H9 (cell line): ENCODE measurements around the gene UQCC2. TPM values are rescaled to one million over a fixed set of nuclear protein-coding genes. Genes with fewer than 3 reads are reported as not detected.
A peak's percentile ranks its signal among the peaks of the same experiment; 100 is the strongest.

Experiments
- DNase-seq: peaks from one replicate; pipeline ENCODE4 v3.0.0-alpha.2; 2017
- H2AFZ ChIP-seq: one replicate; pipeline ENCODE4 v1.6.1; 2013; ENCODE audit warnings: mild to moderate bottlenecking, low read length, control low read depth, moderate library complexity
- H2AK5ac ChIP-seq: 2 replicates; pipeline ENCODE4 v1.6.1; 2013; ENCODE audit warnings: low read length, control low read depth, mixed read lengths; ENCODE audit not compliant: insufficient read length
- H2BK120ac ChIP-seq: one replicate; pipeline ENCODE4 v1.6.1; 2013; ENCODE audit warnings: low read depth, mild to moderate bottlenecking, low read length, control low read depth, inconsistent platforms; ENCODE audit not compliant: poor library complexity, severe bottlenecking
- H2BK12ac ChIP-seq: 2 replicates; pipeline ENCODE4 v1.6.1; 2013; ENCODE audit warnings: low read length, control low read depth, mixed read lengths, low read depth; ENCODE audit not compliant: insufficient read length
- H2BK15ac ChIP-seq: 2 replicates; pipeline ENCODE4 v1.6.1; 2013; ENCODE audit warnings: low read depth, low read length, control low read depth
- H2BK20ac ChIP-seq: one replicate; pipeline ENCODE4 v1.6.1; 2013; ENCODE audit warnings: low read depth, mild to moderate bottlenecking, low read length, control low read depth, inconsistent platforms; ENCODE audit not compliant: poor library complexity, severe bottlenecking
- H2BK5ac ChIP-seq: 2 replicates; pipeline ENCODE4 v1.6.1; 2013; ENCODE audit warnings: low read length, control low read depth, mixed read lengths; ENCODE audit not compliant: insufficient read length
- H3K14ac ChIP-seq: 2 replicates; pipeline ENCODE4 v1.6.1; 2013; ENCODE audit warnings: low read length, control low read depth; ENCODE audit not compliant: insufficient read depth
- H3K18ac ChIP-seq: 2 replicates; pipeline ENCODE4 v1.6.1; 2013; ENCODE audit warnings: low read depth, mild to moderate bottlenecking, mixed read lengths, low read length, control low read depth; ENCODE audit not compliant: insufficient read length
- H3K23ac ChIP-seq: 2 replicates; pipeline ENCODE4 v1.6.1; 2013; ENCODE audit warnings: low read length, control low read depth, mixed read lengths, low read depth; ENCODE audit not compliant: insufficient read length
- H3K23me2 ChIP-seq: 2 replicates; pipeline ENCODE4 v1.6.1; 2013; ENCODE audit warnings: low read depth, mild to moderate bottlenecking, mixed read lengths, low read length, control low read depth; ENCODE audit not compliant: insufficient read length, poor library complexity, severe bottlenecking
- H3K27ac ChIP-seq: 2 replicates; pipeline ENCODE4 v1.5.1; 2013; ENCODE audit warnings: low read length, control low read depth, mixed read lengths, low read depth; ENCODE audit not compliant: insufficient read length
- H3K27me3 ChIP-seq: 2 replicates; pipeline ENCODE4 v1.6.1; 2013; ENCODE audit warnings: low read length, control low read depth, inconsistent platforms; ENCODE audit not compliant: insufficient read depth
- H3K4ac ChIP-seq: 2 replicates; pipeline ENCODE4 v1.6.1; 2013; ENCODE audit warnings: low read depth, mild to moderate bottlenecking, control low read depth, inconsistent platforms, low read length, moderate library complexity
- H3K4me1 ChIP-seq: 2 replicates; pipeline ENCODE4 v1.6.1; 2013; ENCODE audit warnings: low read length, control low read depth, inconsistent platforms; ENCODE audit not compliant: insufficient read depth
- H3K4me2 ChIP-seq: 2 replicates; pipeline ENCODE4 v1.6.1; 2013; ENCODE audit warnings: low read length, control low read depth, mixed read lengths; ENCODE audit not compliant: insufficient read length, insufficient read depth
- H3K56ac ChIP-seq: 2 replicates; pipeline ENCODE4 v1.6.1; 2013; ENCODE audit warnings: low read depth, mild to moderate bottlenecking, mixed read lengths, low read length, control low read depth; ENCODE audit not compliant: insufficient read length
- H3K79me1 ChIP-seq: 2 replicates; pipeline ENCODE4 v1.6.1; 2013; ENCODE audit warnings: low read depth, mild to moderate bottlenecking, moderate library complexity, low read length, control low read depth, inconsistent platforms; ENCODE audit not compliant: insufficient read depth, poor library complexity, severe bottlenecking
- H3K79me2 ChIP-seq: 2 replicates; pipeline ENCODE4 v1.6.1; 2013; ENCODE audit warnings: low read length, control low read depth, inconsistent platforms; ENCODE audit not compliant: insufficient read depth
- H3K9ac ChIP-seq: 2 replicates; pipeline ENCODE4 v1.6.1; 2013; ENCODE audit warnings: low read length, control low read depth, mixed read lengths; ENCODE audit not compliant: insufficient read length; ENCODE audit errors: extremely low read depth
- H3K9me3 ChIP-seq: one replicate; pipeline ENCODE4 v1.6.1; 2013; ENCODE audit warnings: low read depth, low read length, inconsistent platforms; ENCODE audit not compliant: control insufficient read depth
- H3T11ph ChIP-seq: one replicate; pipeline ENCODE4 v1.6.1; 2013; ENCODE audit warnings: mild to moderate bottlenecking, low read length, control low read depth, inconsistent platforms
- H4K20me1 ChIP-seq: one replicate; pipeline ENCODE4 v1.6.1; 2013; ENCODE audit not compliant: control insufficient read depth, insufficient read length, insufficient read depth
- H4K5ac ChIP-seq: 2 replicates; pipeline ENCODE4 v1.6.1; 2013; ENCODE audit warnings: low read depth, mild to moderate bottlenecking, mixed read lengths, low read length, control low read depth; ENCODE audit not compliant: insufficient read length
- H4K8ac ChIP-seq: replicated peaks from 2 replicates; pipeline ENCODE4 v1.6.1; 2013; ENCODE audit warnings: low read length, control low read depth, mixed read lengths, low read depth; ENCODE audit not compliant: insufficient read length
- H4K91ac ChIP-seq: 2 replicates; pipeline ENCODE4 v1.6.1; 2013; ENCODE audit warnings: low read depth, mild to moderate bottlenecking, moderate library complexity, mixed read lengths, low read length, control low read depth; ENCODE audit not compliant: insufficient read length
- H3K27ac Mint-ChIP-seq, 3 experiments: 2 replicates in 2 of 3; 3 replicates in 1 of 3; pipeline ENCODE4 v1.8.0; 2020 to 2021; ENCODE audit warnings: mixed read lengths in 3 of 3, mild to moderate bottlenecking in 1 of 3, moderate library complexity in 1 of 3
- H3K27me3 Mint-ChIP-seq: 2 replicates; pipeline ENCODE4 v1.8.0; 2021; ENCODE audit warnings: low read depth, mild to moderate bottlenecking, moderate library complexity, mixed read lengths
- H3K36me3 Mint-ChIP-seq, 3 experiments: 2 replicates in 2 of 3; 3 replicates in 1 of 3; pipeline ENCODE4 v1.8.0; 2020 to 2021; ENCODE audit warnings: low read depth in 3 of 3, mixed read lengths in 3 of 3; ENCODE audit not compliant: insufficient read depth in 1 of 3
- H3K4me1 Mint-ChIP-seq, 2 experiments: 2 replicates each; pipeline ENCODE4 v1.8.0; 2020; ENCODE audit warnings: mixed read lengths in 2 of 2
- H3K4me3 Mint-ChIP-seq, 2 experiments: 2 replicates in 1 of 2; 3 replicates in 1 of 2; pipeline ENCODE4 v1.8.0; 2020 to 2021; ENCODE audit warnings: mild to moderate bottlenecking in 2 of 2, mixed read lengths in 2 of 2, moderate library complexity in 1 of 2
- H3K9me3 Mint-ChIP-seq, 2 experiments: 2 replicates in 1 of 2; 3 replicates in 1 of 2; pipeline ENCODE4 v1.8.0; 2020; ENCODE audit warnings: mild to moderate bottlenecking in 2 of 2, mixed read lengths in 2 of 2, moderate library complexity in 1 of 2
- WGBS: extraction: QIAGEN DNeasy Blood & Tissue Kit; methylation state at CpG from one replicate; pipeline ENCODE4 v1.1.7; 2013; ENCODE audit warnings: missing lambda C conversion rate, low lambda C conversion rate, mixed read lengths; ENCODE audit not compliant: insufficient read length; ENCODE audit errors: extremely low coverage; 5-methylcytosine and 5-hydroxymethylcytosine counted together
- total RNA-seq: library from RNA; stranded (reverse); gene quantifications from 2 replicates; pipeline ENCODE4 v1.2.1, GENCODE V29; 2021
- TF ChIP-seq, protein P1 (sequence below): fragments of 200-600 bp; sonication (generic); conservative IDR thresholded peaks from 3 replicates; pipeline ENCODE4 v1.8.0; 2021; ENCODE audit warnings: antibody characterized with exemption, mild to moderate bottlenecking

UQCC2 gene
- total RNA-seq, 1 experiment from 2014 or later: 140 TPM

- peaks cover 30 to 92% (median 77%) of the 10 kb centered on the region in 3 experiments; a peak in 6 of 7 replicates for H3K36me3 Mint-ChIP-seq
- peaks cover 13 to 16% of the 10 kb centered on the region in 2 experiments for H3K4me1 Mint-ChIP-seq
- no peaks in the 10 kb centered on the region for H3K27me3 Mint-ChIP-seq
- TF ChIP-seq, protein P1, sequence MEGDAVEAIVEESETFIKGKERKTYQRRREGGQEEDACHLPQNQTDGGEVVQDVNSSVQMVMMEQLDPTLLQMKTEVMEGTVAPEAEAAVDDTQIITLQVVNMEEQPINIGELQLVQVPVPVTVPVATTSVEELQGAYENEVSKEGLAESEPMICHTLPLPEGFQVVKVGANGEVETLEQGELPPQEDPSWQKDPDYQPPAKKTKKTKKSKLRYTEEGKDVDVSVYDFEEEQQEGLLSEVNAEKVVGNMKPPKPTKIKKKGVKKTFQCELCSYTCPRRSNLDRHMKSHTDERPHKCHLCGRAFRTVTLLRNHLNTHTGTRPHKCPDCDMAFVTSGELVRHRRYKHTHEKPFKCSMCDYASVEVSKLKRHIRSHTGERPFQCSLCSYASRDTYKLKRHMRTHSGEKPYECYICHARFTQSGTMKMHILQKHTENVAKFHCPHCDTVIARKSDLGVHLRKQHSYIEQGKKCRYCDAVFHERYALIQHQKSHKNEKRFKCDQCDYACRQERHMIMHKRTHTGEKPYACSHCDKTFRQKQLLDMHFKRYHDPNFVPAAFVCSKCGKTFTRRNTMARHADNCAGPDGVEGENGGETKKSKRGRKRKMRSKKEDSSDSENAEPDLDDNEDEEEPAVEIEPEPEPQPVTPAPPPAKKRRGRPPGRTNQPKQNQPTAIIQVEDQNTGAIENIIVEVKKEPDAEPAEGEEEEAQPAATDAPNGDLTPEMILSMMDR: no peak
- no peak overlapping the region for H2AK5ac ChIP-seq
- no peaks in the 10 kb centered on the region for H3K9me3 Mint-ChIP-seq
- no peak for DNase-seq
- no peak overlapping the region for H2BK5ac ChIP-seq
- H3K79me2 ChIP-seq: no peaks in the 10 kb centered on the region
- no peak overlapping the region for H3K18ac ChIP-seq
- H4K20me1 ChIP-seq: no peaks in the 10 kb centered on the region
- no peak overlapping the region for H3K4me2 ChIP-seq
- no peak overlapping the region for H3K4ac ChIP-seq
- no peak overlapping the region for H2BK15ac ChIP-seq
- WGBS: no CpG with 5 or more reads among the region's 5 CpGs
- H3K9me3 ChIP-seq: no peaks in the 10 kb centered on the region
- H4K8ac ChIP-seq: no peak overlapping the region
- H2BK12ac ChIP-seq: no peak overlapping the region
- no peak overlapping the region for H3K27ac ChIP-seq
- H2BK20ac ChIP-seq: no peak overlapping the region
- H3K4me1 ChIP-seq: 0 out of 2 replicates have a peak, but pooled peaks cover 3% of the 10 kb centered on the region
- H3K79me1 ChIP-seq: no peaks in the 10 kb centered on the region
- H3K23me2 ChIP-seq: no peaks in the 10 kb centered on the region
- no peak overlapping the region for H3T11ph ChIP-seq
- no peaks in the 10 kb centered on the region for H3K27me3 ChIP-seq
- H3K9ac ChIP-seq: no peak overlapping the region
- H3K56ac ChIP-seq: no peak overlapping the region
- no peak overlapping the region for H2AFZ ChIP-seq
- H3K14ac ChIP-seq: no peak overlapping the region
- no peak overlapping the region for H3K23ac ChIP-seq
- H4K91ac ChIP-seq: no peak overlapping the region
- H3K27ac Mint-ChIP-seq: 0 out of 7 replicates have a peak overlapping the region, but pooled peaks of 1 of the 3 experiments have one; percentile 32
- H3K4me3 Mint-ChIP-seq: no peak overlapping the region
- H4K5ac ChIP-seq: no peak overlapping the region
- H2BK120ac ChIP-seq: no peak overlapping the region
These were observed 16.5 kb downstream of the UQCC2 start for GRCh38 chr6:33694977-33695376.
